PC-9 (cell line): ENCODE data around the gene U2AF1.
"Not testable (repeated sequence)": the region's sequence is repeated elsewhere in the genome, so short reads cannot be mapped to it uniquely, and the experiment has no call there.

Experiments
- CTCF ChIP-seq: fragments of 200-600 bp; sonication (generic); conservative IDR thresholded peaks from 2 replicates; pipeline ENCODE4 v1.6.1; 2017; ENCODE audit warnings: mixed run types, antibody characterized with exemption, mild to moderate bottlenecking, moderate library complexity
- EZH2 ChIP-seq: fragments of 200-600 bp; sonication (generic); IDR thresholded peaks from 2 replicates; pipeline ENCODE4 v1.8.0; 2017; ENCODE audit warnings: antibody characterized with exemption, low read depth

- TF ChIP-seq CTCF, EZH2: not testable (repeated sequence)
Measured at GRCh38 chr21:43153601-43154000, 46.2 kb upstream of the U2AF1 start.
